ENCODE measurements around the gene PCDHA13. TPM values are rescaled to one million over a fixed set of nuclear protein-coding genes. Genes with fewer than 3 reads are reported as not detected.

The PCDHA13 gene
- total RNA-seq, 1 experiment from 2014 or later: 0.54 TPM

Other genes starting within 250 kb of the PCDHA13 start
- not detected in 2 replicates for gene CD14, start 248.9 kb upstream of the PCDHA13 start, total RNA-seq (2014; rRNA removed; shearing (Covaris generic))
- gene TMCO6, start 242.7 kb upstream of the PCDHA13 start, total RNA-seq (2014; rRNA removed; shearing (Covaris generic)): 11.0 and 35.3 TPM in 2 replicates
- gene NDUFA2, start 234.5 kb upstream of the PCDHA13 start, total RNA-seq (2014; rRNA removed; shearing (Covaris generic)): 75.7 and 84.8 TPM in 2 replicates
- gene IK, start 234.3 kb upstream of the PCDHA13 start, total RNA-seq (2014; rRNA removed; shearing (Covaris generic)): 20.7 and 34.3 TPM in 2 replicates
- gene WDR55, start 217.2 kb upstream of the PCDHA13 start, total RNA-seq (2014; rRNA removed; shearing (Covaris generic)): 19.3 and 27.2 TPM in 2 replicates
- gene DND1, start 208.5 kb upstream of the PCDHA13 start, total RNA-seq (2014; rRNA removed; shearing (Covaris generic)): not detected in 2 replicates
- 76.3 and 80.6 TPM in 2 replicates for gene HARS1, start 190.8 kb upstream of the PCDHA13 start, total RNA-seq (2014; rRNA removed; shearing (Covaris generic))
- gene HARS2, start 190.7 kb upstream of the PCDHA13 start, total RNA-seq (2014; rRNA removed; shearing (Covaris generic)): 20.9 and 30.0 TPM in 2 replicates
- gene ZMAT2, start 181.7 kb upstream of the PCDHA13 start, total RNA-seq (2014; rRNA removed; shearing (Covaris generic)): 34.1 and 43.1 TPM in 2 replicates
- gene PCDHA1, start 96.0 kb upstream of the PCDHA13 start, total RNA-seq (2014; rRNA removed; shearing (Covaris generic)): 0.03 TPM in 1 of 2 replicates, not detected in the other
- gene PCDHA2, start 87.3 kb upstream of the PCDHA13 start, total RNA-seq (2014; rRNA removed; shearing (Covaris generic)): not detected in 2 replicates
- not detected in 2 replicates for gene PCDHA3, start 81.1 kb upstream of the PCDHA13 start, total RNA-seq (2014; rRNA removed; shearing (Covaris generic))
- gene PCDHA4, start 75.1 kb upstream of the PCDHA13 start, total RNA-seq (2014; rRNA removed; shearing (Covaris generic)): 4.2 and 5.4 TPM in 2 replicates
- under 0.01 and 0.31 TPM in 2 replicates for gene PCDHA5, start 60.5 kb upstream of the PCDHA13 start, total RNA-seq (2014; rRNA removed; shearing (Covaris generic))
- gene PCDHA6, start 54.2 kb upstream of the PCDHA13 start, total RNA-seq (2014; rRNA removed; shearing (Covaris generic)): not detected in 2 replicates
- 0.43 TPM in 1 of 2 replicates, not detected in the other for gene PCDHA7, start 47.9 kb upstream of the PCDHA13 start, total RNA-seq (2014; rRNA removed; shearing (Covaris generic))
- gene PCDHA8, start 40.9 kb upstream of the PCDHA13 start, total RNA-seq (2014; rRNA removed; shearing (Covaris generic)): 0.03 TPM in 1 of 2 replicates, not detected in the other
- not detected in 2 replicates for gene PCDHA9, start 33.7 kb upstream of the PCDHA13 start, total RNA-seq (2014; rRNA removed; shearing (Covaris generic))
- under 0.01 and 0.06 TPM in 2 replicates for gene PCDHA10, start 26.2 kb upstream of the PCDHA13 start, total RNA-seq (2014; rRNA removed; shearing (Covaris generic))
- gene PCDHA11, start 13.2 kb upstream of the PCDHA13 start, total RNA-seq (2014; rRNA removed; shearing (Covaris generic)): 6.6 and 7.1 TPM in 2 replicates
- gene PCDHA12, start 6.8 kb upstream of the PCDHA13 start, total RNA-seq (2014; rRNA removed; shearing (Covaris generic)): 3.0 and 8.2 TPM in 2 replicates
- 6.5 and 9.5 TPM in 2 replicates for gene PCDHAC1, start 44.2 kb downstream of the PCDHA13 start, total RNA-seq (2014; rRNA removed; shearing (Covaris generic))
- gene PCDHAC2, start 84.4 kb downstream of the PCDHA13 start, total RNA-seq (2014; rRNA removed; shearing (Covaris generic)): 7.8 and 8.0 TPM in 2 replicates
- not detected in 2 replicates for gene PCDHB1, start 169.2 kb downstream of the PCDHA13 start, total RNA-seq (2014; rRNA removed; shearing (Covaris generic))
- gene PCDHB2, start 212.5 kb downstream of the PCDHA13 start, total RNA-seq (2014; rRNA removed; shearing (Covaris generic)): 11.6 and 17.6 TPM in 2 replicates
- gene PCDHB3, start 218.3 kb downstream of the PCDHA13 start, total RNA-seq (2014; rRNA removed; shearing (Covaris generic)): 0.92 and 2.4 TPM in 2 replicates
- gene PCDHB4, start 239.7 kb downstream of the PCDHA13 start, total RNA-seq (2014; rRNA removed; shearing (Covaris generic)): 0.06 TPM in 1 of 2 replicates, not detected in the other

Data from G401 (cell line).